SJSA1 (cell line): ENCODE results near the gene PAQR4. TPM values are rescaled to one million over a fixed set of nuclear protein-coding genes. Genes with fewer than 3 reads are reported as not detected.
A peak's percentile ranks its signal among the peaks of the same experiment; 100 is the strongest.

Experiments
- DNase-seq, 2 experiments: peaks; one replicate each; pipeline ENCODE4 v3.0.0-alpha.2; 2015 to 2020; ENCODE audit warnings: low spot score in 2 of 2, low read depth in 1 of 2
- H3K27ac ChIP-seq: fragments of 250-450 bp; sonication (Bioruptor Pico); 2 replicates; pipeline ENCODE4 v1.5.1; 2020; ENCODE audit warnings: mild to moderate bottlenecking, moderate library complexity
- H3K27me3 ChIP-seq: fragments of 250-450 bp; sonication (Bioruptor Pico); replicated peaks from 2 replicates; pipeline ENCODE4 v1.5.1; 2020; ENCODE audit warnings: mild to moderate bottlenecking, moderate library complexity
- H3K36me3 ChIP-seq: fragments of 250-450 bp; sonication (Bioruptor Pico); 2 replicates; pipeline ENCODE4 v1.5.1; 2020; ENCODE audit warnings: mild to moderate bottlenecking
- H3K4me1 ChIP-seq: fragments of 250-450 bp; sonication (Bioruptor Pico); replicated peaks from 2 replicates; pipeline ENCODE4 v1.6.1; 2021; ENCODE audit warnings: mild to moderate bottlenecking
- H3K4me3 ChIP-seq: fragments of 250-450 bp; sonication (Bioruptor Pico); 2 replicates; pipeline ENCODE4 v1.5.1; 2020; ENCODE audit warnings: mild to moderate bottlenecking
- H3K9me3 ChIP-seq: fragments of 250-450 bp; sonication (Bioruptor Pico); replicated peaks from 2 replicates; pipeline ENCODE4 v1.5.1; 2020; ENCODE audit warnings: mild to moderate bottlenecking
- total RNA-seq: library from RNA; depleted of rRNA; stranded (reverse); fragments of >200 nt; shearing (Covaris generic); gene quantifications from 2 replicates; pipeline ENCODE4 v1.2.3, GENCODE V29; 2014

Gene PAQR4
- total RNA-seq, 1 experiment from 2014 or later = 29.9 TPM

DNA sequence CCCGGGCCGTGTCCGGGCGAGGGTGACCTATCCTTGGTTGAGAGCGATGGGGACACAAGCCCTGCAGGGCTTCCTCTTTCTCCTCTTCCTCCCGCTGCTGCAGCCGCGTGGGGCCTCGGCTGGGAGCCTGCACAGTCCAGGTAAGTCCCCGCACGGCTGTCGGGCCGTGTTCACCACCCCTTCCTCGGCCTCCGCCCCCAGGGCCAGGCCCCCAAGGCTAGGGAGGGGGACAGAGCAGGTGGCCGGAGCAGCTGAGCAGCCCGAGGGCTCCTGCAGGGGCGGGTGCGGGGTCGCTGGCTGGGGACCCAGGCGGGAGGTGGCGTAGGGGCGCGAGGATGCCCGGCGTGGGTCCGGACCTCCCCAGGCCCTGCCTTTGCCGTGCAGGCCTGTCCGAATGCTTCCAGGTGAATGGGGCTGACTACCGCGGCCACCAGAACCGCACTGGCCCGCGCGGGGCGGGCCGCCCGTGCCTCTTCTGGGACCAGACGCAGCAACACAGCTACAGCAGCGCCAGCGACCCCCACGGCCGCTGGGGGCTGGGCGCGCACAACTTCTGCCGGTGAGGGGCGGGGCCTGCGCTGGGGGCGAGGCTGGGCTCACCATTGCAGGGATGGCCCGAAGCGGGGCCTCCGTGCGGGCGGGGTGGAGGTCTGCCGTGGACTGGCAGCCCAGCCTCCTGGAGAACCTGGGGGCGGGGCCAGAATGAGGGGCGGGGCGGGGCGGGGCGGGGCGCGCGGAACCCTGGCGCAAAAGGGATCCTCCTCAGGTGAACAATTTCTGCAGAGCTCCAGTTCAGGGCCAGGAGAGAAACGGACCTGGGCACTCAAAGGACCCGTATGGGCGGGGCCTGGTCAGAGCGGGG is 4.4 kb upstream of the PAQR4 start:
- H3K4me1 ChIP-seq = peaks cover 22% of the 10 kb centered on the region
- H3K27ac ChIP-seq = no peak overlapping the region
- H3K27me3 ChIP-seq = peaks cover 53% of the 10 kb centered on the region
- H3K9me3 ChIP-seq = no peaks in the 10 kb centered on the region; the same call in 1 of the 2 replicates
- H3K36me3 ChIP-seq = peaks cover 6% of the 10 kb centered on the region
- H3K4me3 ChIP-seq = no peak overlapping the region
- DNase-seq = no peak

- peaks cover 41% of the 10 kb centered on the region for H3K27me3 ChIP-seq
- no peak overlapping the region for H3K4me3 ChIP-seq
- H3K27ac ChIP-seq = no peak overlapping the region
Measured at GRCh38 chr16:2966043-2966807, 2.9 kb upstream of the PAQR4 start.

GRCh38 chr16:2966808-2967191 is 2.3 kb upstream of the PAQR4 start:
- DNase-seq = no peak
- Histone ChIP-seq H3K9me3 (no peaks in the 10 kb centered on the region; the same call in 1 of the 2 replicates), H3K4me1 (peaks cover 41% of the 10 kb centered on the region), H3K36me3 (peaks cover 23% of the 10 kb centered on the region), H3K27me3 (peaks cover 38% of the 10 kb centered on the region), H3K4me3 (no peak overlapping the region), H3K27ac (no peak overlapping the region)

More at GRCh38 chr16:2966043-2966807, 2.9 kb upstream of the PAQR4 start:
- H3K36me3 ChIP-seq = peaks cover 17% of the 10 kb centered on the region
- no peaks in the 10 kb centered on the region; the same call in 1 of the 2 replicates for H3K9me3 ChIP-seq
- peaks cover 35% of the 10 kb centered on the region for H3K4me1 ChIP-seq
- DNase-seq = no peak

DNA sequence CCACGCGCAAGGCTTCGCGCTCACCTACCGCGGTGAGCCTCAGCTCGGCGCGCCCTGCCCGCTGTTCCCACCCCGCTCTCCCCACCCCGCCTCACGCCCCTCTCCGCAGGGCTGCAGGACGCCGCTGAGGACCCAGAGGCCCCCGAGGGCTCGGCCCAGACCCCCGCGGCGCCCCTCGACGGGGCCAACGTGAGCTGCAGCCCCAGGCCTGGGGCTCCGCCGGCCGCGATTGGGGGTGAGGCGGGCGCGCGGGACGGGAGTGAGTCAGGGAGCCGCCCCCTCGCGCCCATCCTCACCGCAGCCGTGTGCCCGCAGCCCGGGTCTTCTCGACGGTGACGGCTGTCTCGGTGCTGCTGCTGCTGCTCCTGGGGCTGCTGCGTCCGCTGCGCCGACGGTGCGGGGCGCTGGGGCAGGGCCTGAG is 1.9 kb upstream of the PAQR4 start:
- H3K36me3 ChIP-seq = peaks cover 27% of the 10 kb centered on the region
- peaks cover 34% of the 10 kb centered on the region for H3K27me3 ChIP-seq
- no peak overlapping the region for H3K4me3 ChIP-seq
- H3K27ac ChIP-seq = no peak overlapping the region
- no peak for DNase-seq
- H3K9me3 ChIP-seq = no peaks in the 10 kb centered on the region; the same call in 1 of the 2 replicates
- peaks cover 41% of the 10 kb centered on the region for H3K4me1 ChIP-seq

- Histone ChIP-seq H3K36me3 (peaks cover 32% of the 10 kb centered on the region), H3K27ac (no peak overlapping the region), H3K4me3 (no peak overlapping the region), H3K9me3 (no peaks in the 10 kb centered on the region; the same call in 1 of the 2 replicates), H3K27me3 (peaks cover 28% of the 10 kb centered on the region), H3K4me1 (peaks cover 41% of the 10 kb centered on the region)
- DNase-seq = no peak
Measured at GRCh38 chr16:2967721-2968161, 1.4 kb upstream of the PAQR4 start.

GRCh38 chr16:2968368-2968737 is 795 bp upstream of the PAQR4 start:
- H3K27me3 ChIP-seq = peaks cover 22% of the 10 kb centered on the region
- peaks cover 41% of the 10 kb centered on the region for H3K4me1 ChIP-seq
- DNase-seq = no peak
- peaks cover 38% of the 10 kb centered on the region for H3K36me3 ChIP-seq
- peak overlapping the region; percentile 86 for H3K4me3 ChIP-seq
- no peak overlapping the region for H3K27ac ChIP-seq
- no peaks in the 10 kb centered on the region; the same call in 1 of the 2 replicates for H3K9me3 ChIP-seq

- Histone ChIP-seq H3K27ac (peak overlapping the region; percentile 18), H3K4me3 (peak overlapping the region; percentile 86), H3K9me3 (no peaks in the 10 kb centered on the region; the same call in 1 of the 2 replicates), H3K4me1 (peaks cover 28% of the 10 kb centered on the region), H3K27me3 (peaks cover 7% of the 10 kb centered on the region), H3K36me3 (peaks cover 53% of the 10 kb centered on the region)
- DNase-seq = peak; percentile 84 to 88
Measured at GRCh38 chr16:2969545-2970521, 685 bp downstream of the PAQR4 start.

- H3K9me3 ChIP-seq = no peaks in the 10 kb centered on the region; the same call in 1 of the 2 replicates
- peaks cover 60% of the 10 kb centered on the region for H3K36me3 ChIP-seq
- peaks cover 27% of the 10 kb centered on the region for H3K4me1 ChIP-seq
- DNase-seq = no peak
- H3K27me3 ChIP-seq = peaks cover 1% of the 10 kb centered on the region; the same call in 1 of the 2 replicates
- H3K27ac ChIP-seq = no peak overlapping the region
- H3K4me3 ChIP-seq = peak overlapping the region; percentile 86
Measured at GRCh38 chr16:2970563-2970962, 1.4 kb downstream of the PAQR4 start.

DNA sequence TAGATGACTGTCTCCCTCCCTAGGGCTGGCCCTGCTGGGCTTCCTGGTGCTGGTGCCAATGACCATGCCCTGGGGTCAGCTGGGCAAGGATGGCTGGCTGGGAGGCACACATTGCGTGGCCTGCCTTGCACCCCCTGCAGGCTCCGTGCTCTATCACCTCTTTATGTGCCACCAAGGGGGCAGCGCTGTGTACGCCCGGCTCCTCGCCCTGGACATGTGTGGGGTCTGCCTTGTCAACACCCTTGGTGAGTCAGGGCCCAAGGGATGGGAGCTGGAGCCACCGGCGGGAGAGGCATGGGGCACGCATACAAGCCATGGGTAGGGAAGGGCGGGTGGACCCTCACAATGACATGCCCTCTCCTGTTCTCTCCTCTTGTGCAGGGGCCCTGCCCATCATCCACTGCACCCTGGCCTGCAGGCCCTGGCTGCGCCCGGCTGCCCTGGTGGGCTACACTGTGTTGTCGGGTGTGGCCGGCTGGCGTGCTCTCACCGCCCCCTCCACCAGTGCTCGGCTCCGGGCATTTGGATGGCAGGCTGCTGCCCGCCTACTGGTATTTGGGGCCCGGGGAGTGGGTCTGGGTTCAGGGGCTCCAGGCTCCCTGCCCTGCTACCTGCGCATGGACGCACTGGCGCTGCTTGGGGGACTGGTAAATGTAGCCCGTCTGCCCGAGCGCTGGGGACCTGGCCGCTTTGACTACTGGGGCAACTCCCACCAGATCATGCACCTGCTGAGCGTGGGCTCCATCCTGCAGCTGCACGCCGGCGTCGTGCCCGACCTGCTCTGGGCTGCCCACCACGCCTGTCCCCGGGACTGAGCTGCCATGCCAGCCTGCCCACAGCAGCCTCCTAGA is 2.2 kb downstream of the PAQR4 start:
- peaks cover 27% of the 10 kb centered on the region for H3K4me1 ChIP-seq
- peaks cover 68% of the 10 kb centered on the region for H3K36me3 ChIP-seq
- H3K9me3 ChIP-seq = no peaks in the 10 kb centered on the region; the same call in 1 of the 2 replicates
- no peak overlapping the region for H3K27ac ChIP-seq
- no peak for DNase-seq
- no peaks in the 10 kb centered on the region for H3K27me3 ChIP-seq
- H3K4me3 ChIP-seq = no peak overlapping the region

DNA sequence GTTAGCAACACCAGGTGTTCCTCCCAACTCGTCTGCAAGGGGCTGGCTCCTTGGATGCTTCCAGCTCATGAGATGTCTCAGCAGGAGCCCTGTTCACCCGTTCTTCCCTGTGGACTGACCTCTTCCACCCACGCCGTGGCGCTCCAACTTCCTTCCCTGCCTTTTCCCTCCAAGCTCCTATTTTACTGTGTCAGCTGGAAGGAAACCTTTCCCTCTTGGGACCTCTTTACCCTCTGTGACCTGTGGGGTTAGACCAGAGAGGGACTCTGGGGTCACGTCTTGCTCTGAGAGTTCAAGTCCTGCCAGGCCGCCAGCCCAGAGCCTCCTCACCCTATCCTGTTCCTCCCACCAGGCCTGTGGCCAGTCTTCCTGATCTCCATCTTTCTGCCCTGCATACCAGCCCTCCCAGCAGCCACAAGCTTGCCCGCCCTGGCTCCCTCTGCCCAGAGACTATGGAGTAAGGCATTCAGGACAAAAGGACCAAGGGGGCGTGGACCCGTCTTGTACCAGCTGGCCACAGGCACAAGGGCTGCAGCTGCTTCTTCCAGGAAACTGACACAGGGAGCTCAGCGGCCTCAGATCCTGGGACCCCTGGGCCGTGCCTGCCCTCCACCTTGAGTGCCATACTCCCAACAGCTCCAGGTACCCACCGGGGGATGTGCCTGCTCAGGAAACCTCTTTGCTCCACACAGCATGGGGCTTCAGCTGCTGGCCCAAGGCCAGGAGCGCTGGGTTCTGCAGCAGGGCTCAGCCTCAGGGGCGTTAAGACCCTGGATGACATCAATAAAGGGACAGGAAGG is 3.0 kb downstream of the PAQR4 start:
- H3K36me3 ChIP-seq = peaks cover 77% of the 10 kb centered on the region
- H3K27ac ChIP-seq = no peak overlapping the region
- no peak for DNase-seq

GRCh38 chr16:2973093-2973492 is 3.9 kb downstream of the PAQR4 start:
- Histone ChIP-seq H3K9me3 (no peaks in the 10 kb centered on the region; the same call in 1 of the 2 replicates), H3K27me3 (no peaks in the 10 kb centered on the region), H3K27ac (no peak overlapping the region), H3K36me3 (peaks cover 86% of the 10 kb centered on the region), H3K4me1 (peaks cover 27% of the 10 kb centered on the region), H3K4me3 (no peak overlapping the region)
- DNase-seq = no peak

More for the DNA sequence above, 3.0 kb downstream of the PAQR4 start:
- Histone ChIP-seq H3K27me3 (no peaks in the 10 kb centered on the region), H3K4me3 (no peak overlapping the region), H3K4me1 (peaks cover 27% of the 10 kb centered on the region), H3K9me3 (no peaks in the 10 kb centered on the region; the same call in 1 of the 2 replicates)
